ENCODE data around the gene ADCY5. TPM values are rescaled to one million over a fixed set of nuclear protein-coding genes. Genes with fewer than 3 reads are reported as not detected.

ADCY5 gene
- total RNA-seq, 1 donor from 2014 or later = 0.67 TPM

DNA sequence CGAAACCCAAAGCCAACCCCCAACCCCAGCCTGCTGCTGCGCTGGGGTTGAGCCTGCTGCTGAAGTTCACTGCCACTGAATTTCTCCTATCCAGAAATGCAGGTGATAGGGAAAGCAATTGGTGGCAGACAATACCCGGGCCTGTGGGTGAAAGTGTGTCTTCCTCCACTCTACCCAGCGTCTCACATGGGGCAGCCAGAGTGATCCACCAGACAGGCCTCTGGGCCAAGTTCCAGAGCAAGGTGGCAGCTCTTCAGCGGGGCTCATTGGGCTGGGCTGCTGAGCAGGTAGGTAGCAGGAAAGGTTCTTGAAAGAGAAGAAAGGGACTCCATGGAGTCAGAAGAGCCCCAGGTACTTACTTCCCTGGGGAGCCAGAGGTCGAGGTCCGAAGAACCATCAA lies 6.0 kb downstream of the ADCY5 start:
- Histone ChIP-seq H3K4me3 (ENCODE audit: low read depth, low read length) (no peak overlapping the region), H3K36me3 (ENCODE audit: control insufficient read depth, insufficient read depth, low read length) (no peaks in the 10 kb centered on the region), H3K27me3 (ENCODE audit: control insufficient read depth, insufficient read depth, low read length) (peaks cover 29% of the 10 kb centered on the region)
- DNase-seq (ENCODE audit: low read depth) = no peak
- TF ChIP-seq, protein P1, sequence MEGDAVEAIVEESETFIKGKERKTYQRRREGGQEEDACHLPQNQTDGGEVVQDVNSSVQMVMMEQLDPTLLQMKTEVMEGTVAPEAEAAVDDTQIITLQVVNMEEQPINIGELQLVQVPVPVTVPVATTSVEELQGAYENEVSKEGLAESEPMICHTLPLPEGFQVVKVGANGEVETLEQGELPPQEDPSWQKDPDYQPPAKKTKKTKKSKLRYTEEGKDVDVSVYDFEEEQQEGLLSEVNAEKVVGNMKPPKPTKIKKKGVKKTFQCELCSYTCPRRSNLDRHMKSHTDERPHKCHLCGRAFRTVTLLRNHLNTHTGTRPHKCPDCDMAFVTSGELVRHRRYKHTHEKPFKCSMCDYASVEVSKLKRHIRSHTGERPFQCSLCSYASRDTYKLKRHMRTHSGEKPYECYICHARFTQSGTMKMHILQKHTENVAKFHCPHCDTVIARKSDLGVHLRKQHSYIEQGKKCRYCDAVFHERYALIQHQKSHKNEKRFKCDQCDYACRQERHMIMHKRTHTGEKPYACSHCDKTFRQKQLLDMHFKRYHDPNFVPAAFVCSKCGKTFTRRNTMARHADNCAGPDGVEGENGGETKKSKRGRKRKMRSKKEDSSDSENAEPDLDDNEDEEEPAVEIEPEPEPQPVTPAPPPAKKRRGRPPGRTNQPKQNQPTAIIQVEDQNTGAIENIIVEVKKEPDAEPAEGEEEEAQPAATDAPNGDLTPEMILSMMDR (IDR thresholded peaks at IDR 0.05; ENCODE audit: insufficient read depth, low read length, poor library complexity, severe bottlenecking) = no peak

DNA sequence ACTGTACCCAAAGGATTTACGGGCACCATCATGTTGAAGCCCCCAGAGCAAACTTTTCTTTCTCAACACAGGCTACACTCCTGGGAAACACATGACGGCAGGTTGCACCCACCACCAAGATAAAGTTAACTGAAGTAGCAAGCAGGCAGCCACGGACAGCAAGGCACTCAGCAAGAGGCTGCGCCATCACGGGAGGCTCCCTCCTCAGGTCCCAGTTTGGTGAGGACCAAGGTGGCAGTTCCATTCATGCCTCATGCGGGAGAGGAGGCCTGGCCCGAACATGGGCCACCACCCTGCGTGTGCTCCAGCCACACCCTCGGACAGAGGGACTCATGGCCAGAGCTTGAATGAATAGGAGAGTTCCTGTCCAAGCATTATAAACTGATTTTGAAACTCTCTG lies 6.8 kb downstream of the ADCY5 start:
- Histone ChIP-seq H3K27me3 (ENCODE audit: control insufficient read depth, insufficient read depth, low read length) (peaks cover 24% of the 10 kb centered on the region), H3K36me3 (ENCODE audit: control insufficient read depth, insufficient read depth, low read length) (no peaks in the 10 kb centered on the region), H3K4me3 (ENCODE audit: low read depth, low read length) (no peak overlapping the region)
- TF ChIP-seq, protein P1 (IDR thresholded peaks at IDR 0.05; ENCODE audit: insufficient read depth, low read length, poor library complexity, severe bottlenecking) = no peak
- DNase-seq (ENCODE audit: low read depth) = no peak

DNA sequence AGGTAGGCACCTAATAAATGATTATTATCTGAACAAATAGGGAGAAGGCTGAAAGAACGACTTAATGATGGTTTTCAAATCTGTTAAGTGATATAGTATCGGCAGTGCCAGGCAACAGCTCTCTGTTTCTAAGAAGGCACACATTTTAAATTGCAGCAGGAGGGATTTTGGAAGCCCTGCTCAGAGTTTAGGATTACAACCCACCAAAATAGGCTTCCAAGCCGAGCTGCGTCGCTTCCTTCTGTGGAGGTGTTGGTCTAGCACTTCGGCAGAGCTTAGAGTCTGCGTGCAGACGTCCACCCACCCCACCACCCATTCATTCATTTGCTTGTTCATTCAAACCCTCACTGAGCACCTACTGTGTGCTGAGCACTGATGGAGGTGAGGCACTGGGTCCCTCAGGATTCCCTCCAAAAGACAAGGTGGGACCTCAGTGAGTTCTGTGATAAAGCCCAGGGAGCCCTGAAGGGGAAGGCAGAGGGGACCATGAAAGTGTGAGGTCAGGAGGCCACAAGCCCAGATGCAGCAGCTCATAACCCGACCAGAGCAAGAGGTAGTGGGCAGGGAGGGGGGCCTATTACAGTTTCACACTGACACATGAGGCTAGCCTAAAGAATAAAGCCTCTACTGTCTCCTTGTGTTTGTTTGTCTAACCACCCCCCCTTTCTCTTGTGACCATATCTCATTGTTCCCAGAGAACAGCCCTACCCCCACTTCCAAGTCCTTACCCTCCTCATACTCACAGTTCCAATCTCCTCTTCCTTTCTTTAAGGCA lies 8.9 kb downstream of the ADCY5 start:
- peaks cover 6% of the 10 kb centered on the region for H3K27me3 ChIP-seq (ENCODE audit: control insufficient read depth, insufficient read depth, low read length)
- H3K36me3 ChIP-seq (ENCODE audit: control insufficient read depth, insufficient read depth, low read length) = no peaks in the 10 kb centered on the region
- TF ChIP-seq, protein P1 (IDR thresholded peaks at IDR 0.05; ENCODE audit: insufficient read depth, low read length, poor library complexity, severe bottlenecking) = no peak
- no peak overlapping the region for H3K4me3 ChIP-seq (ENCODE audit: low read depth, low read length)
- DNase-seq (ENCODE audit: low read depth) = no peak

DNA sequence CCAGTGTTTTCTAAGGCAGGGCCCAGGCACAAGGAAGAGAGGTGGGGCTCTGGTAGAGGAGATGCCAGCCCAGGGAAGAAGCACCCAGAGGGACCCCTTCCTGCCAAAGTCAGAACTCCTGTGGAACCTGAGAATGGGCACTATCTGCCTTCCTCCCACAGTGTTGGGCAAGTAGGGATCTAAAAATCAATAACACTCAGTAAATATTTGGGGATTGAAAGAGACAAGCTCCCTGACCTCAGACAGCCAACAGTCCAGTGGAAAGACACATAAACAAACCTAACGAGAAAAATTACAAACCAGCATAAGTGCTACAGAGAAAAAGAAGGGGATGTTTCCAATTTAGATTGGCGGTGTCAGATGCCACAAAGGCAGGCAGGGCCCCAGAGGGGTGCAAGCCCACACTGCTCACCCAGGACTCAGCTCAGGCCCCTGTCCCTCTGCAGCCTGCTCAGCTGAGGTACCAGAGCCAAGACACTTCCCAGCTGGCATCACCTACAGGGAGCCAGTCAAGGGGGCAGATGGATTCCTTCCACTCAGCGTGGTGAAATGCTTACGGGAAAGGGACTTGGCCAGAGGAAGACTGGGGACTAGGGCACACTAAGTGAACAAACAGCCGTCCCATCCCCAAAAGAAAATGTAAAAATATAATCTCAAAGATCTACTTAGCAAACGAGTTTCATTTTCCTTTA lies 15.9 kb downstream of the ADCY5 start:
- H3K27me3 ChIP-seq (ENCODE audit: control insufficient read depth, insufficient read depth, low read length) = peaks cover 33% of the 10 kb centered on the region
- DNase-seq (ENCODE audit: low read depth) = no peak
- H3K4me3 ChIP-seq (ENCODE audit: low read depth, low read length) = no peak overlapping the region
- H3K36me3 ChIP-seq (ENCODE audit: control insufficient read depth, insufficient read depth, low read length) = no peaks in the 10 kb centered on the region
- TF ChIP-seq, protein P1 (IDR thresholded peaks at IDR 0.05; ENCODE audit: insufficient read depth, low read length, poor library complexity, severe bottlenecking) = no peak

DNA sequence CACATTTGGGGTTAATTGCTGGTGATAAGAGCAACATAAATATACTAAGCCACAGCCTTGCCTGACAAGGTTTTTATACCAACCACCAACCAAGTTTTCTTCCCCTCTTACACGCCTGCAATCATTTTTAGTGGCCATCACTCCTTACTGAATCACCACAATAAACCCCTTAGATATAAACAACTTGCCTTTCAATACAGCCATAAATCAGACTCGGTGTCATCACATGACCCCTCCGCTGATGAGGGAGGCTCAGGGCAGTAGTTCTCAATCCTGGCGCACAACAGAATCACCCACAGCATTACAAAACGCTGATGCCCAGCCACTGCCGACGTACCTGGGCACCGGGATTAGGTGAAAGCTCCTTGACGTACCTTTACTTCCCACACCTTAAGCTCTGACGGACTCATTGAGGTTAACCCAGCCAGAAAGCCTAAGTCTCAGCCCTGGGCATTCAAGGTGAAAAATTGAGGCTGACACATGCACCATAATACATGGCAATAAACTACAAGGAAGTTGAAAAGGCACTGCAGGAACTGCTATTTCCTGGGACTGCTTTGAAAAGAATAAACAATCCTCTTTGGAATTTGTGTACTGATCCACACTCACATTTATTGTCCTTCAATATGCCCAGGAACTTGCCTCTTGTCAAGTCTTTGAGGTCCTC lies 17.1 kb downstream of the ADCY5 start:
- Histone ChIP-seq H3K36me3 (ENCODE audit: control insufficient read depth, insufficient read depth, low read length) (no peaks in the 10 kb centered on the region), H3K4me3 (ENCODE audit: low read depth, low read length) (no peak overlapping the region), H3K27me3 (ENCODE audit: control insufficient read depth, insufficient read depth, low read length) (peaks cover 35% of the 10 kb centered on the region)
- no peak for DNase-seq (ENCODE audit: low read depth)
- TF ChIP-seq, protein P1 (IDR thresholded peaks at IDR 0.05; ENCODE audit: insufficient read depth, low read length, poor library complexity, severe bottlenecking) = no peak

Data from kidney epithelial cell (primary cell).